Measurements from ENCODE around the gene SERTM1.

The SERTM1 gene

GRCh38 chr13:36673838-36674326 is at the start of gene SERTM1:
Gene SERTM1, plus strand, starts transcription at chr13:36674020. Its CDS starts 21,059 bp downstream, at chr13:36695079.
- DNase-seq: peak; percentile 74

- no peak for DNase-seq
Measured at GRCh38 chr13:36628377-36629056, 45.3 kb upstream of the SERTM1 start.

- DNase-seq: no peak
Measured at GRCh38 chr13:36629057-36629385, 44.8 kb upstream of the SERTM1 start.

GRCh38 chr13:36630181-36630803 is 43.5 kb upstream of the SERTM1 start:
- DNase-seq: no peak

GRCh38 chr13:36639610-36640009 is 34.2 kb upstream of the SERTM1 start:
- DNase-seq: no peak

GRCh38 chr13:36650611-36651010 is 23.2 kb upstream of the SERTM1 start:
- no peak for DNase-seq

- DNase-seq: no peak
Measured at GRCh38 chr13:36665630-36666029, 8.2 kb upstream of the SERTM1 start.

GRCh38 chr13:36666477-36667229 is 7.2 kb upstream of the SERTM1 start:
- DNase-seq: no peak

- no peak for DNase-seq
Measured at GRCh38 chr13:36668316-36668715, 5.5 kb upstream of the SERTM1 start.

GRCh38 chr13:36673352-36673751 is 468 bp upstream of the SERTM1 start:
- DNase-seq: no peak

- no peak for DNase-seq
Measured at GRCh38 chr13:36674337-36675212, 755 bp downstream of the SERTM1 start.

- no peak for DNase-seq
Measured at GRCh38 chr13:36675213-36675536, 1.4 kb downstream of the SERTM1 start.

- DNase-seq: no peak
Measured at GRCh38 chr13:36680913-36681312, 7.1 kb downstream of the SERTM1 start.

GRCh38 chr13:36681894-36682624 is 8.2 kb downstream of the SERTM1 start:
- no peak for DNase-seq

GRCh38 chr13:36683701-36684100 is 9.9 kb downstream of the SERTM1 start:
- no peak for DNase-seq

- no peak for DNase-seq
Measured at GRCh38 chr13:36685927-36686326, 12.1 kb downstream of the SERTM1 start.

GRCh38 chr13:36696410-36697010 is 22.7 kb downstream of the SERTM1 start:
- DNase-seq: no peak

GRCh38 chr13:36700170-36700569 is 26.4 kb downstream of the SERTM1 start:
- DNase-seq: no peak

GRCh38 chr13:36706755-36707154 is 32.9 kb downstream of the SERTM1 start:
- no peak for DNase-seq

- no peak for DNase-seq
Measured at GRCh38 chr13:36709136-36709890, 35.5 kb downstream of the SERTM1 start.

- no peak for DNase-seq
Measured at GRCh38 chr13:36710396-36710795, 36.6 kb downstream of the SERTM1 start.

Data from NCI-H748 treated with DMSO at 0.1 percent for 48 hours (cell line).